Endodermal cell (in vitro differentiated cells): ENCODE results near the gene MED29. TPM values are rescaled to one million over a fixed set of nuclear protein-coding genes. Genes with fewer than 3 reads are reported as not detected.
"Not testable (repeated sequence)": the region's sequence is repeated elsewhere in the genome, so short reads cannot be mapped to it uniquely, and the experiment has no call there.

ENCODE experiments used
- DNase-seq: peaks from one replicate; pipeline ENCODE4 v3.0.0-alpha.2; 2017
- H3K27ac ChIP-seq: 2 replicates; pipeline ENCODE4 v1.5.1; 2013; ENCODE audit warnings: mild to moderate bottlenecking, low read depth, low read length, moderate library complexity
- H3K27me3 ChIP-seq: 2 replicates; pipeline ENCODE4 v1.6.1; 2013; ENCODE audit warnings: mild to moderate bottlenecking, low read length, moderate library complexity; ENCODE audit not compliant: insufficient read depth, control insufficient read depth, poor library complexity, severe bottlenecking
- H3K36me3 ChIP-seq: 2 replicates; pipeline ENCODE4 v1.7.0; 2013; ENCODE audit warnings: mild to moderate bottlenecking, low read length, moderate library complexity; ENCODE audit not compliant: control insufficient read depth, insufficient read depth
- H3K4me1 ChIP-seq: one replicate; pipeline ENCODE4 v1.7.0; 2013; ENCODE audit warnings: low read length; ENCODE audit not compliant: control insufficient read depth, insufficient read depth
- H3K4me3 ChIP-seq: 2 replicates; pipeline ENCODE4 v1.5.1; 2013; ENCODE audit warnings: mild to moderate bottlenecking, low read length, moderate library complexity
- H3K9ac ChIP-seq: 2 replicates; pipeline ENCODE4 v1.6.1; 2013; ENCODE audit warnings: mild to moderate bottlenecking, low read length, moderate library complexity; ENCODE audit not compliant: poor library complexity, severe bottlenecking; ENCODE audit errors: extremely low read depth
- H3K9me3 ChIP-seq: 2 replicates; pipeline ENCODE4 v1.6.1; 2013; ENCODE audit warnings: mild to moderate bottlenecking, low read length, moderate library complexity; ENCODE audit not compliant: control insufficient read depth
- H3K27ac Mint-ChIP-seq: 2 replicates; pipeline ENCODE4 v1.8.0; 2020; ENCODE audit warnings: mixed read lengths
- H3K27me3 Mint-ChIP-seq: 2 replicates; pipeline ENCODE4 v1.8.0; 2021; ENCODE audit warnings: mild to moderate bottlenecking, mixed read lengths; ENCODE audit not compliant: insufficient read depth
- H3K36me3 Mint-ChIP-seq: 2 replicates; pipeline ENCODE4 v1.8.0; 2020; ENCODE audit warnings: low read depth, mixed read lengths
- H3K4me1 Mint-ChIP-seq: 2 replicates; pipeline ENCODE4 v1.8.0; 2020; ENCODE audit warnings: mixed read lengths
- H3K4me3 Mint-ChIP-seq: 2 replicates; pipeline ENCODE4 v1.8.0; 2020; ENCODE audit warnings: mild to moderate bottlenecking, moderate library complexity, mixed read lengths
- H3K9me3 Mint-ChIP-seq: 2 replicates; pipeline ENCODE4 v1.8.0; 2020; ENCODE audit warnings: mild to moderate bottlenecking, mixed read lengths
- WGBS, 2 experiments: methylation state at CpG; one replicate each; pipeline versions ENCODE4 v1.1.5 to v1.1.7; 2013; ENCODE audit warnings: missing lambda C conversion rate in 2 of 2, mixed read lengths in 1 of 2; ENCODE audit not compliant: insufficient coverage in 1 of 2, insufficient read length in 1 of 2; 5-methylcytosine and 5-hydroxymethylcytosine counted together
- total RNA-seq, 2 donors: library from RNA; stranded (reverse); fragmentation: NEBNext Ultra II Directional in 1 of 2; extraction: Animal tissue kit (Norgen Biotek cat#: 25700) in 1 of 2; gene quantifications; 2 replicates in 1 of 2; 3 replicates in 1 of 2; pipeline ENCODE4 v1.2.1, GENCODE V29; 2021
- TF ChIP-seq, protein P1 (sequence below): fragments of 200-600 bp; sonication (generic); conservative IDR thresholded peaks from 2 replicates; pipeline ENCODE4 v1.5.0; 2021; ENCODE audit warnings: antibody characterized with exemption, mild to moderate bottlenecking

MED29 gene
- total RNA-seq, 2 donors from 2014 or later, result 32.6 to 38.9 TPM

- no peak overlapping the region for H3K27ac ChIP-seq
- H3K9ac ChIP-seq, result no peak overlapping the region
- H3K9me3 ChIP-seq, result no peaks in the 10 kb centered on the region
- peaks cover 82% of the 10 kb centered on the region for H3K36me3 Mint-ChIP-seq
- no peaks in the 10 kb centered on the region for H3K4me1 Mint-ChIP-seq
- no peak for DNase-seq
- H3K27me3 Mint-ChIP-seq, result no peaks in the 10 kb centered on the region
- WGBS, 2 experiments, result 97 to 100% methylated on average over 2 of the region's 2 CpGs
- no peaks in the 10 kb centered on the region for H3K9me3 Mint-ChIP-seq
- H3K4me3 ChIP-seq, result no peak overlapping the region
- peaks cover 82% of the 10 kb centered on the region for H3K36me3 ChIP-seq
- no peaks in the 10 kb centered on the region for H3K4me1 ChIP-seq
- H3K27ac Mint-ChIP-seq, result no peak overlapping the region
- no peaks in the 10 kb centered on the region for H3K27me3 ChIP-seq
- TF ChIP-seq, protein P1, sequence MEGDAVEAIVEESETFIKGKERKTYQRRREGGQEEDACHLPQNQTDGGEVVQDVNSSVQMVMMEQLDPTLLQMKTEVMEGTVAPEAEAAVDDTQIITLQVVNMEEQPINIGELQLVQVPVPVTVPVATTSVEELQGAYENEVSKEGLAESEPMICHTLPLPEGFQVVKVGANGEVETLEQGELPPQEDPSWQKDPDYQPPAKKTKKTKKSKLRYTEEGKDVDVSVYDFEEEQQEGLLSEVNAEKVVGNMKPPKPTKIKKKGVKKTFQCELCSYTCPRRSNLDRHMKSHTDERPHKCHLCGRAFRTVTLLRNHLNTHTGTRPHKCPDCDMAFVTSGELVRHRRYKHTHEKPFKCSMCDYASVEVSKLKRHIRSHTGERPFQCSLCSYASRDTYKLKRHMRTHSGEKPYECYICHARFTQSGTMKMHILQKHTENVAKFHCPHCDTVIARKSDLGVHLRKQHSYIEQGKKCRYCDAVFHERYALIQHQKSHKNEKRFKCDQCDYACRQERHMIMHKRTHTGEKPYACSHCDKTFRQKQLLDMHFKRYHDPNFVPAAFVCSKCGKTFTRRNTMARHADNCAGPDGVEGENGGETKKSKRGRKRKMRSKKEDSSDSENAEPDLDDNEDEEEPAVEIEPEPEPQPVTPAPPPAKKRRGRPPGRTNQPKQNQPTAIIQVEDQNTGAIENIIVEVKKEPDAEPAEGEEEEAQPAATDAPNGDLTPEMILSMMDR, result no peak
- H3K4me3 Mint-ChIP-seq, result no peak overlapping the region
These were observed 18.2 kb upstream of the MED29 start for GRCh38 chr19:39372941-39373340.

GRCh38 chr19:39375929-39376328, 15.2 kb upstream of the MED29 start:
- no peaks in the 10 kb centered on the region for H3K27me3 ChIP-seq
- Mint-ChIP-seq H3K27me3 (no peaks in the 10 kb centered on the region), H3K4me3 (no peak overlapping the region), H3K36me3 (peaks cover 81% of the 10 kb centered on the region), H3K4me1 (no peaks in the 10 kb centered on the region), H3K9me3 (no peaks in the 10 kb centered on the region), H3K27ac (no peak overlapping the region)
- TF ChIP-seq, protein P1, result no peak
- no peak overlapping the region for H3K27ac ChIP-seq
- DNase-seq, result no peak
- H3K9ac ChIP-seq, result no peak overlapping the region
- H3K4me1 ChIP-seq, result no peaks in the 10 kb centered on the region
- peaks cover 82% of the 10 kb centered on the region for H3K36me3 ChIP-seq
- H3K9me3 ChIP-seq, result no peaks in the 10 kb centered on the region
- H3K4me3 ChIP-seq, result no peak overlapping the region

GRCh38 chr19:39377373-39378362, 13.5 kb upstream of the MED29 start:
- H3K4me3 ChIP-seq, result no peak overlapping the region
- H3K4me1 ChIP-seq, result no peaks in the 10 kb centered on the region
- peaks cover 84% of the 10 kb centered on the region for H3K36me3 ChIP-seq
- H3K27ac ChIP-seq, result no peak overlapping the region
- no peaks in the 10 kb centered on the region for H3K9me3 Mint-ChIP-seq
- H3K27ac Mint-ChIP-seq, result no peak overlapping the region
- H3K27me3 Mint-ChIP-seq, result no peaks in the 10 kb centered on the region
- H3K4me1 Mint-ChIP-seq, result no peaks in the 10 kb centered on the region
- peaks cover 82% of the 10 kb centered on the region for H3K36me3 Mint-ChIP-seq
- no peak overlapping the region for H3K9ac ChIP-seq
- no peak overlapping the region for H3K4me3 Mint-ChIP-seq
- TF ChIP-seq, protein P1, result no peak
- H3K9me3 ChIP-seq, result no peaks in the 10 kb centered on the region
- DNase-seq, result no peak
- H3K27me3 ChIP-seq, result no peaks in the 10 kb centered on the region
- 94 to 96% methylated on average over 15 to 18 of the region's 18 CpGs for WGBS, 2 experiments

DNA sequence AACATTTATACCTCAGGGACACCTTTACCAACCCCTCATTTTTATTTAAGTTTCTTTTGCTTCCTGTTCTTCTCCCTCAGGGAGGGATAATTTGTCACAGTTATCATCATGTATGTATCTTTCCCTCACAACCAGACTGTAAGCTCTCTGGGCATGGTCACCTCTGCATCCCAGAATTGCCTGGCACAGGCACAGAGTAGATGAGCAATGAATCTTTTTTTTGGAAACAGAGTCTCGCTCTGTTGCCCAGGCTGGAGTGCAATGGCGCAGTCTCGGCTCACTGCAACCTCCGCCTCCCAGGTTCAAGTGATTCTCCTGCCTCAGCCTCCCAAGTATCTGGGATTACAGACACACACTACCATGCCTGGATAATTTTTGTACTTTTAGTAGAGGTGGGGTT, 11.8 kb upstream of the MED29 start:
- H3K27me3 ChIP-seq, H3K9ac ChIP-seq, H3K4me1 Mint-ChIP-seq, H3K4me3 Mint-ChIP-seq, DNase-seq, H3K27ac ChIP-seq, H3K9me3 ChIP-seq, H3K4me3 ChIP-seq, H3K4me1 ChIP-seq, H3K9me3 Mint-ChIP-seq, H3K27ac Mint-ChIP-seq, H3K27me3 Mint-ChIP-seq: not testable (repeated sequence)
- peaks cover 85% of the 10 kb centered on the region for H3K36me3 Mint-ChIP-seq
- peaks cover 85% of the 10 kb centered on the region for H3K36me3 ChIP-seq
- WGBS, 2 experiments, result 93% methylated on average over 4 of the region's 4 CpGs; no CpG with 5 or more reads in 1 of the 2 experiments
